GM12801 (cell line): ENCODE data around the gene RPL37.

ENCODE experiments used
- CTCF ChIP-seq: IDR thresholded peaks from one replicate; pipeline ENCODE4 v1.5.1; 2011; ENCODE audit warnings: control low read depth; ENCODE audit not compliant: insufficient read length; ENCODE audit errors: extremely low read depth

The RPL37 gene

GRCh38 chr5:40844565-40844964 lies 9.5 kb upstream of the RPL37 start:
- no peak for TF ChIP-seq CTCF

GRCh38 chr5:40842351-40842750 lies 7.3 kb upstream of the RPL37 start:
- TF ChIP-seq CTCF = no peak

- TF ChIP-seq CTCF = no peak
Observed at GRCh38 chr5:40841068-40841805, 6.2 kb upstream of the RPL37 start, which contains the start of gene CARD6. Gene CARD6 (plus strand): TSS chr5:40841367. CDS start chr5:40841383, 16 bp downstream.

GRCh38 chr5:40838086-40838485 lies 3.1 kb upstream of the RPL37 start:
- no peak for TF ChIP-seq CTCF

GRCh38 chr5:40834391-40834848 lies 602 bp downstream of the RPL37 start:
- TF ChIP-seq CTCF = no peak

GRCh38 chr5:40833712-40834229 lies 1.3 kb downstream of the RPL37 start:
- no peak for TF ChIP-seq CTCF

- TF ChIP-seq CTCF = no peak
Observed at GRCh38 chr5:40832345-40832744, 2.7 kb downstream of the RPL37 start.
